CD8-positive, alpha-beta memory T cell (primary cell): ENCODE measurements around the gene SEL1L. TPM values are rescaled to one million over a fixed set of nuclear protein-coding genes. Genes with fewer than 3 reads are reported as not detected.
A peak's percentile ranks its signal among the peaks of the same experiment; 100 is the strongest.

Experiments used
- CTCF ChIA-PET: fragments of 350-600 bp; sonication (Branson Sonifier 250); formaldehyde crosslinking; loops from one replicate; lab custom pipeline; 2021; ENCODE audit warnings: antibody characterized with exemption; lab: Charles Lee
- POLR2A ChIA-PET: fragments of 350-600 bp; sonication (Branson Sonifier 250); formaldehyde crosslinking; loops from one replicate; lab custom pipeline; 2021; ENCODE audit warnings: antibody characterized with exemption; lab: Charles Lee
- DNase-seq, 5 donors: peaks; one replicate each; pipeline versions ENCODE4 v3.0.0 to v3.0.0-alpha.2; 2020 to 2022; ENCODE audit warnings: mixed read lengths in 1 of 5
- H3K27ac ChIP-seq: one replicate; pipeline ENCODE4 v1.7.0; 2013; ENCODE audit warnings: low read depth, mild to moderate bottlenecking, low read length, moderate library complexity
- H3K27me3 ChIP-seq: 2 replicates; pipeline ENCODE4 v1.7.0; 2013; ENCODE audit warnings: low read length, mild to moderate bottlenecking; ENCODE audit not compliant: insufficient read depth, poor library complexity, severe bottlenecking
- H3K36me3 ChIP-seq: 2 replicates; pipeline ENCODE4 v1.7.0; 2013; ENCODE audit warnings: mild to moderate bottlenecking, low read length, moderate library complexity; ENCODE audit not compliant: insufficient read depth
- H3K4me1 ChIP-seq: 2 replicates; pipeline ENCODE4 v1.7.0; 2013; ENCODE audit warnings: mild to moderate bottlenecking, low read length, moderate library complexity; ENCODE audit not compliant: insufficient read depth
- H3K4me3 ChIP-seq: 2 replicates; pipeline ENCODE4 v1.7.0; 2013; ENCODE audit warnings: mild to moderate bottlenecking, low read length
- H3K9me3 ChIP-seq: 2 replicates; pipeline ENCODE4 v1.7.0; 2013; ENCODE audit warnings: mild to moderate bottlenecking, low read length
- H3K27ac Mint-ChIP-seq, 8 donors: one replicate each; pipeline ENCODE4 v1.8.0; 2020 to 2021; ENCODE audit warnings: mixed read lengths in 8 of 8, mild to moderate bottlenecking in 6 of 8, inconsistent platforms in 3 of 8, moderate library complexity in 3 of 8
- H3K27me3 Mint-ChIP-seq, 2 donors: one replicate each; pipeline ENCODE4 v1.8.0; 2020 to 2021; ENCODE audit warnings: mixed read lengths in 2 of 2, mild to moderate bottlenecking in 1 of 2, moderate library complexity in 1 of 2
- H3K36me3 Mint-ChIP-seq, 3 donors: one replicate each; pipeline ENCODE4 v1.8.0; 2020 to 2021; ENCODE audit warnings: mixed read lengths in 3 of 3, inconsistent platforms in 1 of 3, mild to moderate bottlenecking in 1 of 3
- H3K4me1 Mint-ChIP-seq, 3 donors: one replicate each; pipeline ENCODE4 v1.8.0; 2020 to 2021; ENCODE audit warnings: mixed read lengths in 3 of 3, inconsistent platforms in 1 of 3, mild to moderate bottlenecking in 1 of 3
- H3K4me3 Mint-ChIP-seq, 7 donors: one replicate each; pipeline ENCODE4 v1.8.0; 2020 to 2021; ENCODE audit warnings: mixed read lengths in 7 of 7, mild to moderate bottlenecking in 6 of 7, moderate library complexity in 4 of 7, inconsistent platforms in 2 of 7
- H3K9me3 Mint-ChIP-seq, 5 donors: one replicate each; pipeline ENCODE4 v1.8.0; 2020 to 2022; ENCODE audit warnings: mixed read lengths in 5 of 5, mild to moderate bottlenecking in 3 of 5, moderate library complexity in 2 of 5, inconsistent platforms in 1 of 5
- polyA plus RNA-seq: library from polyadenylated mRNA; unstranded; fragments of 300-500 nt; fragmentation: Illumina TruSeq; gene quantifications from one replicate; pipeline ENCODE4 v1.2.3, GENCODE V29; 2021
- total RNA-seq, 2 experiments: library from RNA; stranded (reverse); gene quantifications; one replicate each; pipeline ENCODE4 v1.2.3, GENCODE V29; 2021

The SEL1L gene
- total and polyA plus RNA-seq, 3 experiments from 2014 or later: 21.7 to 64.8 (median 61.4) TPM

DNA sequence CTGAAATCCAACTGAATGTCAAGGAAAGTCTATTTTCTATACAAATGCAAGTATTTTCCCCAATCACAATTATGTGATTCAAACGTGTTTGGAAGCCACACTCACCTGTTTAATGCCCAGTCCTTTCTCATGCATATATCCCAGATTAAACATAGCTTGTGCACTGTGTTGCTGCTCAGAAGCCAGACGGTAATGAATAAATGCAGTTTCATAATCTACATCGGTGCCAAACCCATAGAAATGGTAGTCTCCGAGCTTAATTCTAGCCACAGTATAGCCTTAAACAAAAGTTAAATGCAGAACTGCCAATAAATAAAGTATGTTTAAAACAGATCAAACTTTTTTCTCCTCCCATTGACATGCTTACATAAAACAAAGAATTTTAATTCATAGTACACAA lies 49.5 kb downstream of the SEL1L start:
- peak overlapping the region in 5 of 8 donors; percentile 4 to 66 (median 54) for H3K27ac Mint-ChIP-seq
- Histone ChIP-seq H3K36me3 (peaks cover 25% of the 10 kb centered on the region), H3K27ac (no peak overlapping the region), H3K4me3 (no peak overlapping the region), H3K4me1 (peaks cover 3% of the 10 kb centered on the region), H3K27me3 (no peaks in the 10 kb centered on the region), H3K9me3 (no peaks in the 10 kb centered on the region)
- peaks cover 3 to 73% (median 25%) of the 10 kb centered on the region in 3 donors for H3K36me3 Mint-ChIP-seq
- no peak overlapping the region for H3K4me3 Mint-ChIP-seq
- no peaks in the 10 kb centered on the region for H3K27me3 Mint-ChIP-seq
- no peaks in the 10 kb centered on the region for H3K9me3 Mint-ChIP-seq
- peaks cover 18 to 37% (median 27%) of the 10 kb centered on the region in 3 donors for H3K4me1 Mint-ChIP-seq
- POLR2A ChIA-PET: no interaction called here
- no peak for DNase-seq
- CTCF ChIA-PET: interaction anchor here (2.2 kb wide), 1 partner anchor 19 kb away, joined by 11 read pairs; no protein-coding TSS in a partner anchor

GRCh38 chr14:81480741-81481140 lies 52.9 kb downstream of the SEL1L start:
- H3K4me1 Mint-ChIP-seq: peaks cover 19 to 35% (median 32%) of the 10 kb centered on the region in 3 donors
- Histone ChIP-seq H3K27ac (no peak overlapping the region), H3K4me1 (peaks cover 3% of the 10 kb centered on the region), H3K4me3 (no peak overlapping the region), H3K27me3 (no peaks in the 10 kb centered on the region), H3K36me3 (peaks cover 27% of the 10 kb centered on the region), H3K9me3 (no peaks in the 10 kb centered on the region)
- H3K36me3 Mint-ChIP-seq: peaks cover 0 to 74% (median 18%) of the 10 kb centered on the region in 3 donors
- DNase-seq: peak in 2 of 5 donors; percentile 21 to 48
- peak overlapping the region in 7 of 8 donors; percentile 13 to 65 (median 60) for H3K27ac Mint-ChIP-seq
- no peaks in the 10 kb centered on the region for H3K9me3 Mint-ChIP-seq
- CTCF ChIA-PET: interaction anchor here (1.8 kb wide), 1 partner anchor 16 kb away, joined by 5 read pairs; no protein-coding TSS in a partner anchor
- H3K4me3 Mint-ChIP-seq: peak overlapping the region in 5 of 7 donors; percentile 9 to 41 (median 35)
- H3K27me3 Mint-ChIP-seq: no peaks in the 10 kb centered on the region
- POLR2A ChIA-PET: no interaction called here

GRCh38 chr14:81478446-81478845 lies 55.2 kb downstream of the SEL1L start:
- Mint-ChIP-seq H3K4me1 (peaks cover 31 to 40% (median 37%) of the 10 kb centered on the region in 3 donors), H3K27me3 (no peaks in the 10 kb centered on the region), H3K9me3 (no peaks in the 10 kb centered on the region), H3K36me3 (peaks cover 0 to 64% (median 11%) of the 10 kb centered on the region in 3 donors), H3K4me3 (no peak overlapping the region), H3K27ac (peak overlapping the region in 2 of 8 donors; percentile 45 to 78)
- Histone ChIP-seq H3K27ac (no peak overlapping the region), H3K9me3 (no peaks in the 10 kb centered on the region), H3K27me3 (no peaks in the 10 kb centered on the region), H3K4me1 (peaks cover 15% of the 10 kb centered on the region), H3K36me3 (peaks cover 19% of the 10 kb centered on the region), H3K4me3 (no peak overlapping the region)
- CTCF ChIA-PET: interaction anchor here (2.5 kb wide), 1 partner anchor 54 kb away, joined by 6 read pairs; no protein-coding TSS in a partner anchor
- no peak for DNase-seq
- POLR2A ChIA-PET: no interaction called here

DNA sequence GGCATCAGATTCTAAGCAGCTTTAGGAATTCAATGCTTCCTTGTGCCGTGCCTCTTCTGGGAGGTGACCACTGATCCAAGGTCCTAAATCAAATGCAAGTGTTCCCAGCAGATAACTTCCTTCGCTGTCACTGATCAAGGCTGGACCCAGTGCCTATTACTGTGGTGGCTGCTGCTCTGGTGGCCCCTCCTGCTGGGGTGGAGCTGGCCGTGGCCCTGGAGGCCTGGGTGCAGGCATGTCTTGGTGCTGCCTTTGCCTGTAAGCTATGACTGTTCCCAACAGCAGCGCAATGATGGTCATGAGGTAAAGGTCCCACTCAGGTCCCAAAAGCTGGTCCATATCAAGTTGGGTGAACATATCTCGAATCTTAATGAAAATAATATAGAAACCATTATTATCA lies 56.8 kb downstream of the SEL1L start:
- Histone ChIP-seq H3K9me3 (no peaks in the 10 kb centered on the region), H3K4me1 (peaks cover 15% of the 10 kb centered on the region), H3K4me3 (no peak overlapping the region), H3K27me3 (no peaks in the 10 kb centered on the region), H3K27ac (no peak overlapping the region), H3K36me3 (peaks cover 19% of the 10 kb centered on the region)
- CTCF ChIA-PET: interaction anchor here (1.9 to 2.5 kb wide), 3 partner anchors 10 to 56 kb away, joined by 6 to 10 read pairs (median 7); no protein-coding TSS in a partner anchor
- DNase-seq: no peak
- Mint-ChIP-seq H3K27ac (peak overlapping the region in 1 of 8 donors; percentile 23), H3K4me3 (no peak overlapping the region), H3K27me3 (no peaks in the 10 kb centered on the region), H3K4me1 (peaks cover 37 to 49% (median 45%) of the 10 kb centered on the region in 3 donors), H3K9me3 (no peaks in the 10 kb centered on the region), H3K36me3 (peaks cover 0 to 61% (median 12%) of the 10 kb centered on the region in 3 donors)
- POLR2A ChIA-PET: no interaction called here

DNA sequence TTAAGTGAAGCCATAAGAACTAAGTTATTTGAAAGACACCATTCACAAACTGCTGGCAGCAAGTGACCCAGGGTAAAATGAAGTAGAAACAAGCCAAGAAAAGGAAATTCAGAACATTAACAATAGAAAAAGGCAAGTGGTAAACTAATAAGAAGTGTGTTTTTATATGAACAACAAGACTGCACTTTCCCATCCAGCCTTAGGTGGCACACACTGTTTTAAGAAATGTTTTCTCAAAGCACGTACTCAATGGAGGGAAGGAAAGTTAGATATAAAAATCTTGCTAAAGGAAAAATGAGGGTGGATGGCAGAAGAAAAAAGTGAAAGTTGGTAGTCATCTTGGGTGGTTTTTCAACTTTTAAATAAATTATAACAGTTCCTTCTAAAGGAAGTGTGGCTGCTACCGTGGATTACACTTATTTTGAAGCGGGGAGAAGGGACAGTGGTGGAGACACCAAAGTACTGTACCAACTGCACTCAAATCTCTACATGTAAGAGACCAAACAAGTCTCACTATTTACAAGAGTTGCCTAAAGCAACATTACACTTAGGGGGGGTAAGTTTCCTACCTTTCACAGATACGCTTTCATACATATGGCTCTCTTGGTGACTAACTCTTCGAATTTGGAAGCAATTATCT lies 58.8 kb downstream of the SEL1L start:
- Mint-ChIP-seq H3K4me1 (peaks cover 28 to 48% (median 35%) of the 10 kb centered on the region in 3 donors), H3K9me3 (no peaks in the 10 kb centered on the region), H3K36me3 (peaks cover 0 to 49% (median 7%) of the 10 kb centered on the region in 3 donors), H3K4me3 (peak overlapping the region in 6 of 7 donors; percentile 78 to 90 (median 85)), H3K27me3 (no peaks in the 10 kb centered on the region), H3K27ac (peak overlapping the region; percentile 83 to 99 (median 93))
- Histone ChIP-seq H3K36me3 (peaks cover 19% of the 10 kb centered on the region), H3K27me3 (no peaks in the 10 kb centered on the region), H3K27ac (peak overlapping the region; percentile 5), H3K4me1 (peaks cover 13% of the 10 kb centered on the region), H3K4me3 (peak overlapping the region; percentile 0), H3K9me3 (no peaks in the 10 kb centered on the region)
- ChIA-PET POLR2A (no interaction called here), CTCF (interaction anchor here (2.3 kb wide), 1 partner anchor 10 kb away, joined by 10 read pairs; no protein-coding TSS in a partner anchor)
- DNase-seq: no peak

GRCh38 chr14:81474148-81474492 lies 59.5 kb downstream of the SEL1L start:
- Histone ChIP-seq H3K9me3 (no peaks in the 10 kb centered on the region), H3K4me3 (peak overlapping the region; percentile 0), H3K27ac (peak overlapping the region; percentile 5), H3K36me3 (peaks cover 15% of the 10 kb centered on the region), H3K4me1 (peaks cover 12% of the 10 kb centered on the region), H3K27me3 (no peaks in the 10 kb centered on the region)
- ChIA-PET POLR2A (no interaction called here), CTCF (no interaction called here)
- DNase-seq: peak in 2 of 5 donors; percentile 10 to 17
- Mint-ChIP-seq H3K36me3 (peaks cover 0 to 44% (median 5%) of the 10 kb centered on the region in 3 donors), H3K4me3 (peak overlapping the region; percentile 75 to 90 (median 84)), H3K27ac (peak overlapping the region; percentile 83 to 99 (median 93)), H3K4me1 (peaks cover 27 to 42% (median 33%) of the 10 kb centered on the region in 3 donors), H3K27me3 (no peaks in the 10 kb centered on the region), H3K9me3 (no peaks in the 10 kb centered on the region)

GRCh38 chr14:81473456-81474147 lies 60.1 kb downstream of the SEL1L start:
- peaks cover 27 to 42% (median 33%) of the 10 kb centered on the region in 3 donors for H3K4me1 Mint-ChIP-seq
- Histone ChIP-seq H3K9me3 (no peaks in the 10 kb centered on the region), H3K27me3 (no peaks in the 10 kb centered on the region), H3K27ac (no peak overlapping the region), H3K4me3 (no peak overlapping the region), H3K4me1 (peaks cover 12% of the 10 kb centered on the region), H3K36me3 (peaks cover 10% of the 10 kb centered on the region)
- H3K4me3 Mint-ChIP-seq: peak overlapping the region; percentile 75 to 90 (median 84)
- POLR2A ChIA-PET: no interaction called here
- CTCF ChIA-PET: interaction anchor here (0.8 kb wide), 1 partner anchor 9 kb away, joined by 3 read pairs; no protein-coding TSS in a partner anchor
- DNase-seq: no peak
- peaks cover 0 to 39% (median 5%) of the 10 kb centered on the region in 3 donors for H3K36me3 Mint-ChIP-seq
- no peaks in the 10 kb centered on the region for H3K9me3 Mint-ChIP-seq
- H3K27me3 Mint-ChIP-seq: no peaks in the 10 kb centered on the region
- H3K27ac Mint-ChIP-seq: peak overlapping the region; percentile 83 to 99 (median 93)
